ENCODE results near the gene CRLF2. TPM values are rescaled to one million over a fixed set of nuclear protein-coding genes. Genes with fewer than 3 reads are reported as not detected.

CRLF2 gene
- polyA plus RNA-seq, 2 of the 4 experiments (the other 2 are of a cell fraction), result 0.08 to 0.37 TPM

- Histone ChIP-seq H3K9me3 (no peaks in the 10 kb centered on the region), H3K4me2 (no peak overlapping the region), H3K4me1 (peaks cover 6% of the 10 kb centered on the region; the same call in 2 of the 3 replicates), H3K27ac (no peak overlapping the region), H3K4me3 (no peak overlapping the region)
- DNase-seq (ENCODE audit: low read depth in 1 of 2, low spot score in 1 of 2), result no peak
- no peak for ATAC-seq
- ChIA-PET POLR2A (no interaction called here), CTCF (no interaction called here)
- TF ChIP-seq ZFP36 (IDR thresholded peaks at IDR 0.05; ENCODE audit: borderline replicate concordance, partially characterized antibody) (no peak), MAX (IDR thresholded peaks at IDR 0.05) (no peak), ZNF302 (CRISPR knock-in tag; IDR thresholded peaks at IDR 0.05) (no peak), POLR2A (IDR thresholded peaks at IDR 0.05; ENCODE audit: low read length) (no peak), SMC3 (IDR thresholded peaks at IDR 0.05) (no peak), RFX5 (IDR thresholded peaks at IDR 0.05) (no peak), HDAC2 (IDR thresholded peaks at IDR 0.05) (no peak), MYC (IDR thresholded peaks at IDR 0.05; ENCODE audit: borderline replicate concordance, low read length) (no peak), JUN (IDR thresholded peaks at IDR 0.05) (no peak), HMGXB4 (CRISPR knock-in tag; IDR thresholded peaks at IDR 0.05; ENCODE audit: borderline replicate concordance) (no peak), TFCP2L1 (CRISPR knock-in tag; IDR thresholded peaks at IDR 0.05) (no peak), CBX2 (IDR thresholded peaks at IDR 0.05; ENCODE audit: borderline replicate concordance, low read depth) (no peak), HOXB13 (CRISPR knock-in tag; IDR thresholded peaks at IDR 0.05; ENCODE audit: low read depth) (no peak), CHD2 (IDR thresholded peaks at IDR 0.05; ENCODE audit: low read length, partially characterized antibody) (no peak), HEYL (CRISPR knock-in tag; IDR thresholded peaks at IDR 0.05) (no peak), RARB (CRISPR knock-in tag; IDR thresholded peaks at IDR 0.05) (no peak)
- TF ChIP-seq, protein P1, sequence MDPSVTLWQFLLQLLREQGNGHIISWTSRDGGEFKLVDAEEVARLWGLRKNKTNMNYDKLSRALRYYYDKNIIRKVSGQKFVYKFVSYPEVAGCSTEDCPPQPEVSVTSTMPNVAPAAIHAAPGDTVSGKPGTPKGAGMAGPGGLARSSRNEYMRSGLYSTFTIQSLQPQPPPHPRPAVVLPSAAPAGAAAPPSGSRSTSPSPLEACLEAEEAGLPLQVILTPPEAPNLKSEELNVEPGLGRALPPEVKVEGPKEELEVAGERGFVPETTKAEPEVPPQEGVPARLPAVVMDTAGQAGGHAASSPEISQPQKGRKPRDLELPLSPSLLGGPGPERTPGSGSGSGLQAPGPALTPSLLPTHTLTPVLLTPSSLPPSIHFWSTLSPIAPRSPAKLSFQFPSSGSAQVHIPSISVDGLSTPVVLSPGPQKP (IDR thresholded peaks at IDR 0.05; ENCODE audit: low read depth, low read length), result no peak
- TF ChIP-seq, protein P2, sequence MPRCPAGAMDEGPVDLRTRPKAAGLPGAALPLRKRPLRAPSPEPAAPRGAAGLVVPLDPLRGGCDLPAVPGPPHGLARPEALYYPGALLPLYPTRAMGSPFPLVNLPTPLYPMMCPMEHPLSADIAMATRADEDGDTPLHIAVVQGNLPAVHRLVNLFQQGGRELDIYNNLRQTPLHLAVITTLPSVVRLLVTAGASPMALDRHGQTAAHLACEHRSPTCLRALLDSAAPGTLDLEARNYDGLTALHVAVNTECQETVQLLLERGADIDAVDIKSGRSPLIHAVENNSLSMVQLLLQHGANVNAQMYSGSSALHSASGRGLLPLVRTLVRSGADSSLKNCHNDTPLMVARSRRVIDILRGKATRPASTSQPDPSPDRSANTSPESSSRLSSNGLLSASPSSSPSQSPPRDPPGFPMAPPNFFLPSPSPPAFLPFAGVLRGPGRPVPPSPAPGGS (IDR thresholded peaks at IDR 0.05), result no peak
- TF ChIP-seq, protein P3, sequence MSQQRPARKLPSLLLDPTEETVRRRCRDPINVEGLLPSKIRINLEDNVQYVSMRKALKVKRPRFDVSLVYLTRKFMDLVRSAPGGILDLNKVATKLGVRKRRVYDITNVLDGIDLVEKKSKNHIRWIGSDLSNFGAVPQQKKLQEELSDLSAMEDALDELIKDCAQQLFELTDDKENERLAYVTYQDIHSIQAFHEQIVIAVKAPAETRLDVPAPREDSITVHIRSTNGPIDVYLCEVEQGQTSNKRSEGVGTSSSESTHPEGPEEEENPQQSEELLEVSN (IDR thresholded peaks at IDR 0.05; ENCODE audit: borderline replicate concordance, low read depth), result no peak
- WGBS (ENCODE audit: missing lambda C conversion rate), result 77% methylated on average over 11 of the region's 11 CpGs
- FAIRE-seq, result no peak
These were observed 1.5 kb upstream of the CRLF2 start for GRCh38 chrX:1213971-1214370.

DNA sequence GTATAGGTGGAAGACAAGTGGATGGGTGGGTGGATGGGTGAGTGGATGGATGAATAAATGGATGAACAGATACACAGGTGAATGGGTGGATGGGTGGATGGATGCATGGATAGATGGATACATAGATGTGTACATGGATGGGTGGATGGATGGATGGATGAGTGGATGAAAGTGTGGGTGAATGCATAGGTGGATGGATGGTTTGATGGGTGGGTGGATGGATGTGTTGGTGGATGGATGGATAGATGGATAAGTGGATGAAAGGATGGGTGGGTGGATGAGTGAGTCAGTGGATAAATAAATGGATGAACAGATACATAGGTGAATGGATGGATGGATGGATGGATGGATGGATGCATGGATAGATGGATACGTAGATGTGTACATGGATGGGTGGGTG lies 1.6 kb downstream of the CRLF2 start:
- ATAC-seq, result no peak
- peaks cover 25% of the 10 kb centered on the region for H3K4me1 ChIP-seq
- H3K27ac ChIP-seq, result no peak overlapping the region
- CTCF ChIA-PET, result no interaction called here
- no peak for TF ChIP-seq ZSCAN20 (CRISPR knock-in tag; IDR thresholded peaks at IDR 0.05)
- no peak for TF ChIP-seq HOXB5 (CRISPR knock-in tag; IDR thresholded peaks at IDR 0.05)
- no peak for TF ChIP-seq MYC (IDR thresholded peaks at IDR 0.05; ENCODE audit: borderline replicate concordance, low read length)
- TF ChIP-seq FOSL2 (IDR thresholded peaks at IDR 0.05), result no peak
- TF ChIP-seq FOSL2 (CRISPR knock-in tag; IDR thresholded peaks at IDR 0.05), result no peak
- TF ChIP-seq ZNF302 (CRISPR knock-in tag; IDR thresholded peaks at IDR 0.05), result no peak
- TF ChIP-seq, protein P2 (IDR thresholded peaks at IDR 0.05), result no peak
- no peak for TF ChIP-seq RARB (CRISPR knock-in tag; IDR thresholded peaks at IDR 0.05)
- no peak for TF ChIP-seq RCOR1 (IDR thresholded peaks at IDR 0.05; ENCODE audit: low read depth, low read length)
- TF ChIP-seq TFCP2L1 (CRISPR knock-in tag; IDR thresholded peaks at IDR 0.05), result no peak
- no peak for TF ChIP-seq CHD2 (IDR thresholded peaks at IDR 0.05; ENCODE audit: low read length, partially characterized antibody)
- no peak for TF ChIP-seq HOXB13 (CRISPR knock-in tag; IDR thresholded peaks at IDR 0.05; ENCODE audit: low read depth)
- FAIRE-seq, result no peak
- H3K9me3 ChIP-seq, result no peaks in the 10 kb centered on the region
- no peak overlapping the region for H3K4me2 ChIP-seq
- no peak for DNase-seq (ENCODE audit: low read depth in 1 of 2, low spot score in 1 of 2)
- no peak overlapping the region for H3K4me3 ChIP-seq
- WGBS (ENCODE audit: missing lambda C conversion rate), result 73% methylated on average over 1 of the region's 1 CpG
- POLR2A ChIA-PET, result no interaction called here
